HG03354 (cell line): ENCODE results near the gene SYNE1.
A peak's percentile ranks its signal among the peaks of the same experiment; 100 is the strongest.
"Not testable (repeated sequence)": the region's sequence is repeated elsewhere in the genome, so short reads cannot be mapped to it uniquely, and the experiment has no call there.

Experiments
- ATAC-seq: cut with Tn5 transposase; IDR thresholded peaks from one replicate; pipeline ENCODE4 v1.9.1; 2021; ENCODE audit warnings: mild to moderate bottlenecking; ENCODE audit not compliant: unreplicated experiment, poor library complexity, severe bottlenecking

Gene SYNE1

DNA sequence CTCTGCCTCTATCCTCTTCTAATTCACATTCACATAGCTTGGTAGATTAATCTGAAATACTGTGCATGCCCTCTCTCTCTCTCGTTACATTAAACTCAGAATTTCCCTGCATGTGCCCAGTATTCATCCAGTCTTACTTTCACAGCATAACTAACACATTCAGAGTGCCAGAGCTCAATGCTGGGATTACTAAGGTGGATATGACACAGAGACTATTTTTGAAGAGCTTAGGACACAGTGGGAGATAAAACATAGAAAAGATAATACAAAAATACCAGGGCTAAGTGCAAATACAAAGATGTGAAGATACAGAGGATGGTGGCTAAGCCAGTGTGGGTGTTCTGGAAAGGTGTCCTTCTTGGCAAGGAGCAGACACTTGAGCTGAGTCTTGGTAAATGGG is 6.3 kb downstream of the SYNE1 start:
- ATAC-seq: no peak

DNA sequence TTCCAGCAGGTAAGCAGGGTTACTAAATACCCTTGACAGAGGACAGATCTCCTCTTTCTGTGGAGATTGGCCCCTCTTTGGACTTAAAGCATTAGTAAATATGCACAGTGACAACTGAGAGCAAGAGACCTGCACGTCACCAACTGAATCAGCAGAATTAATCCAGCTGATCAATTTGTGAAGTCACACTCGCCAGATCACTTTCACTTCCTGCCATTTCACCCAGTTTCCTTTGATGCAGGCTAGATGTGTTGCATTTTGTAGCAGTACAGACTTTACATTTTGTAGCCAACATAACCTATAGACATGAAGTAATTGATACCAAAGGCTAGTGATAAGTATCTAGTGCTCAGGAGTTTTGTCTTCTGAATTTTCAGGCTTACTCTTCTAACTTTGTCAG is 11.9 kb downstream of the SYNE1 start:
- ATAC-seq: no peak

DNA sequence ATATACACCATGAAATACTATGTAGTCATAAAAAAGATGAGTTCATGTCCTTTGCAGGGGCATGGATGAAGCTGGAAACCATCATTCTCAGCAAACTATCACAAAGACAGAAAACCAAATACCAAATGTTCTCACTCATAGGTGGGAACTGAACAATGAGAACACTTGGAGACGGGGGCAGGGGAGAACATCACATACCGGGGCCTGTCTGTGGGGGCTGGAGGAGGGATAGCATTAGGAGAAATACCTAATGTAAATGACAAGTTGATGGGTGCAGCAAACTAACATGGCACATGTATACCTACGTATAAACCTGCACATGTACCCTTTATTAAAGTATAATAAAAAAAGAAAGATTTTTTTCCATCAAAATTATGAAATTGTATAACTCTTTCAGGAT is 22.4 kb downstream of the SYNE1 start:
- ATAC-seq: not testable (repeated sequence)

DNA sequence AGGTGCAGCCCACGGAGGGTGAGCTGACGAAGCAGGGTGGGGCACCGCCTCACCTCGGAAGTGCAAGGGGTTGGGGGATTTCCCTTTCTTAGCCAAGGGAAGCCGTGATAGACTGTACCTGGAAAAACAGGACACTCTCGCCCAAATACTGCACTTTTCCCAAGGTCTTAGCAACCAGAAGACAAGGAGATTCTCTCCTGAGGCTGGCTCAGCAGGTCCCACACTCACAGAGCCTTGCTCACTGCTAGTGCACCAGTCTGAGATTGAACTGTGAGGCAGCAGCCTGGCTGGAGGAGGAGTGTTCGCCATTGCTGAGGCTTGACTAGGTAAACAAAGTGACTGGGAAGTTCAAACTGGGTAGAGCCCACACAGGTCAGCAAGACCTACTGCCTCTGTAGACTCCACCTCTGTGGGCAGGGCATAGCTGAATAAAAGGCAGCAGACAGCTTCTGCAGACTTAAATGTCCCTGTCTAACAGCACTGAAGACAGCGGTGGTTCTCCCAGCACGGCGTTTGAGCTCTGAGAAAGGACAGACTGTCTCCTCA is 28.0 kb downstream of the SYNE1 start:
- no peak for ATAC-seq

DNA sequence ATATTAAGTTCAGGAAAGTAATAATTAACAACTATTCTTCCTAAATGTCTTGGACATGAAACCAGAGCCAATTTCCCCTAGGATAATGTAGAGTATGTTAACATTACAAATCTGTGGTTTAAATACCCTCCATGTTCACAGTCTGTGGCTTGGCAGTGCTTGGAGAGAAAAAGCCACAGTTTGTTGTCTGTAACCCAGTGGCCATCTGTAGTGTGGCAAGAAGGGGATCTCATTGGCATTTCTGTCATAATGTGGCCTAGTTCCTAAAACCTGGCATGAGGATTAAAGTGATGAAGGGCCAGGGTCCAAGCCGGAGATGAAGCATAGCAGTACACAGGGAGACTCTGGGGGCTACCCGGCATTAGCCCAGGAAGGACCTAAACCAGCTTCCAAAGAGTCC is 31.2 kb downstream of the SYNE1 start:
- no peak for ATAC-seq

DNA sequence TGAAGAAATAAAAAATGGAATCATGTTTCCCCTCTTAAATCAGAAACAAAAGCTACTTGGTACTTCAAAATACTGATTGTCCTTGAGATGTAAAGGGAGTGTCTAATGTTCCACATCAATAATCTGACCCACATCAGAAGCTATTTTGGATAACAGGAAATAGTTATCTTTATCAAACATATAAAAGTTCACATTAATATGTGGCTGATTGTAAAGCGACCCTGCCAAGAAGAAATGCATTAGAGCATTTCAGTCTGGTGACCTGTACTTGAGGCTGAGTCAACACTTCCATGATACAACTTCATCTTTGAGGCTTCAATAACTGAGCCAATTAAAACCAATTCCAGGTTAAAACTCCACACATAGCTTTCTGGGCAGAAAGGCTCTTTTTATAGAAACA is 31.8 kb downstream of the SYNE1 start:
- ATAC-seq: no peak

DNA sequence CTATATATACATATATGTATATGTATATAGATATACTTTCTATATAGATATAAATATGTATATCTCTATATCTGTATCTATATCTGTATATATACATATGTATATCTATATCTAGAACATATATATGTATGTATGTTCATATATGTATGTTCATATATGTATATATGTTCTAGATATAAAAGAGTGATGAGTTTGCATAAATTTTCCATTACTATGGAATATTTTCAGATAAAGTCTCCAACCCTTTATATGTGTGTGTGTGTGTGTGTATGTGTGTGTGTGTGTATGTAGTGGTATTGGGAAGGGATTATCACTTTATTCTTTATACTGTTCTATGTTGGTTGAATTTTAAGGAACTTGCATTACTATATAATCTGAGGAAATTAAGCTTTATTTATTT is 33.3 kb downstream of the SYNE1 start:
- ATAC-seq: no peak

DNA sequence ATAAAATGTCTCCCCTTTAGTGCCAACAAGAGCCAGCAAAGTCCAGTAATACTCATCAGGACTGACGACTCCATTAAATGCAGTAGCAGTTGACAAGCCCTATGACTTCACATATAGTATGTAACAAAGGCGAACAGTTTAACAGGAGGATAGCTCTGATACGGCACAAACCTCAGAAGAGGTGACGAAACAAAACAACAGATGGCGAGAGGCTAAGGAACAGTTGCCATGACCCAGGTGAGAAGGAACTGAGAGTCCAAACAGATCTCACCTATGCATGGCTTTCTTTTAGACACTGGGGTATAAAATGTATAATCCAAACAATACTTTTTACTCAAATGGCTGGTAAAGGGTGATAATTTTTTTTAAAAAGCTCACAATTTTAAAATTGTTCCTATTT is 37.1 kb downstream of the SYNE1 start:
- ATAC-seq: no peak

DNA sequence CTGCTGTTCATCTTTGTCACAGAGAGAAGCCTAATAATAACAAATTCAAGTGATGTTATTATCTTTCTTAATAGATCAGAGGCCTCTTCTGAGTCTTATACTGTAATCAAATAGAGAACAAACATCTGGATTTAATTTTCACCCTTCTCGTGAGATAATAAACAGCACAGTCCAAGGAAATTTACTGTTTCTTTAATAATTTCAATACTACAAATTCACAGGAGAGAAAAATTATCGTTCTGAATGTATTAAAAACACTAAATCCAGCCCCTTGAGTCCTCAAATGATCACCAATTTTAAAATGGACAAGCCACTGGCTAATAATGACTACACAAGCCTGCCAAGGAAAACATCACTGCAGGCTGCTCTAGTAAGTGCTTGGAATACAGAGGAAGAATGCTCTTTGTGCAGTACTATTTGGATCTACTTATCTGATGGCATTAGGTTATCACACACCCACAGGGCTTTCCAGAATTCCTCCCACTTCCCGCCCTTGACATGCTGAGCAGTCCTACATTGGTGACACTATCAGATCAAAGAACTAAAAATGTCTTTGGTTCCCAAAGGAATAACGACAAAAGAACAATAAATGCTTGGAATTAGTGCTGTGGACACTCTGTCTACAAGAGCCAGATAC is 38.1 kb downstream of the SYNE1 start:
- no peak for ATAC-seq

DNA sequence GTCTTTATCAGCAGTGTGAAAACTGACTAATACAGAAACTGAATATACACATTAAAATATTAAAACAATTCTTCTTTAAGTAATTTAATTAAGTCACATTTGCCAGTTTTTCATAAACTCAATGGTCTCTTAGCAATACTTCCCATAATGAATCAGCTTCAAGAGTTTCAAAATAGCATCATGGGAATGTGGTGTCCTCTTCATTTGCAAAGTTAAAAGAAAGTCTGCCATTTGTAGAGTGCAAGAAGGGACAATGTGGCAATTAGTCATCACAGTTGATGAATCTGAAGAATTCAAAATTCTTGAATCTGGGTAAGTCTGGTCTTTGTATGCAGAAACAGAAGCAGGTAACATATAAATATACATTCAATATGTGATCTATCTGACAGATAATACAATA is 38.7 kb downstream of the SYNE1 start:
- ATAC-seq: no peak

DNA sequence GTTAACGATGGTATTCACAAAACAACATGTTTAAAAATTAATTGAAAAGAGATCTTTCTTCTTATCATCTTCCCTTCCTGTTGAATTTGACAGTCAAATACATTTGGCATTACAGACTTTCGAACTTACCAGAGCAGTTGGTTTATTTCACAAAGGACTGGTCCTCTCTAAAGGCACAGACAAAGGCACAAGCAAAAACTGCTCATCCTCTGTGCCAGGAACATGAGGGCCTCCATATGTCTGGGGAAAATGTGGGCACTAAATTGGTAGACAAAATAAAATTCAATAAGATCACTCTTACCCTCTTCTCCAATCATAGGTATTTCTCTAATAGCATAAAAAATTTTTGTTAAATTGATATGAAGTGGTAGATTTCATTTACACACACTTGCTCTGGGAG is 40.4 kb downstream of the SYNE1 start:
- ATAC-seq: no peak

DNA sequence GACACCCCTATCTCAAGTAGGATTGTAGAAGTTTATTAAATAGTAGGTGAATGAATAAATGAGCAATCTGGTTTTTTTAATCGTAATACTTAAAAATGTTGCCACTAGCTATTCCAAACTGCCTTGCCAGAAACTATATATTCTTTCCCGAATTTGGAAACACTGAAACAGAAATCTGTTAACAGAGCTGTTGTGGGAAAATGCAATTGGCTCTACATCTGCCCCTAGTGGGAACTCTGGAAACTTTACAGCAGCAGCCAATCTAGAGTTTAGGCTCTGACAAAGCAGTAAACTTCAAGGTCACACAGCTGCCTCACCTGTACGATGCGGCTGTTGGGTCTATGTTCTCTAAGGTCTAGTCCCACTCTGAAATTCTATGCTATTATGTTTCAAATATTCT is 41.7 kb downstream of the SYNE1 start:
- peak; percentile 65 for ATAC-seq

DNA sequence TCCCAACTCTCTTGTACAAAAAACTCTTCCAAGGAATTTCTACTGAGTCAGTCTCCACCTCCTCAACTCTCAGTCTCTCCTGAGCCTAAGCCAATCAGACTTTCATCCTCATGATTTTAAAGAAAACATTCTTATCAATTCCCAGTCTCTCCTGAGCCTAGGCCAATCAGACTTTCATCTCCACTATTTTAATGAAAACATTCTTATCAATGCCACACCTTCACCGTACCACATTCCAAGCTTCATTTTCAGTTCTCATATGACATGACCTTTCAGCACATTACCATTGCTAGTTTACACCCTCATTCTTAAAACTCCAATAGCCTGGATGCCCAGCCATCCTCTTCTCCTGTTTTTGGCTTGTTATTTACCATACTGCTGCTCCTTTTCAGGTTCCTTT is 42.5 kb downstream of the SYNE1 start:
- ATAC-seq: no peak

DNA sequence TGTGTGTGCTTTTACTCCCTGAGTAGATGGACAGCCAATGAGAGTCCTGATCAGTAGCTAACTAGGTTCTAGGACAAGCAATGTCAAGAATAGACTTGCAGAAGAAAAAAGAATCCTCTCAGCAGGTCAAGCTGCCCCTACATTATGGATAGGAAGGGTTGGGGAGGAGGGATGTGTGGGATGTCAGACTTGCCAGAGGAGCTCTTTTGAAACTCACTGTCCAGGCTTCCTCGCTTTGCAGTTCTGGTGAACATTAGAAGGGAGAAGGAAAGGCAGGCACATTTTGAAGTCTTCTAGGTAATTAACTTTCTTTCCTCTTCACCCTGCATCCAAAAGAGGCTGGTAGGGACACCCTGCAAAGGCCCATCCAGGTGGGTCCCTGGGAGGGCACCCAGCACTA is 48.7 kb downstream of the SYNE1 start:
- ATAC-seq: no peak

DNA sequence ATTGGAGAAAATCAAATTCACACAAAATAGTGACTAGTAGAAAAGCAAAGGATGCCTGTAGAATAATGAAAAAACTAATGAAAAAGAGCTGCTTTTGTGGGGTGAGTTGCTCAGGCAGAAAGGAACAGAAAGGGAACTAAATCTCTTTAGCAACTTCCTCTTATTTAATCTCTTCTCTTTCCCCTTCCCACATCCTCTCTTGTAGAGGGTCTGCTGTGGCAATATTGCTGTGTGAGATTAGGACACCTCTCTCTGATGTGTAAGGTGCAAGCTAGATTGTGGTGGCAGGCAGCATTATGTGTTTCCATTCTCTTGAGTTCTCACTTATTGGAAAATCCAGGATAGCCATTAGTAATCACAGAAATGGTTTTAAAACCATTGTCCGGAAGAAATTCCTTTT is 49.7 kb downstream of the SYNE1 start:
- no peak for ATAC-seq

DNA sequence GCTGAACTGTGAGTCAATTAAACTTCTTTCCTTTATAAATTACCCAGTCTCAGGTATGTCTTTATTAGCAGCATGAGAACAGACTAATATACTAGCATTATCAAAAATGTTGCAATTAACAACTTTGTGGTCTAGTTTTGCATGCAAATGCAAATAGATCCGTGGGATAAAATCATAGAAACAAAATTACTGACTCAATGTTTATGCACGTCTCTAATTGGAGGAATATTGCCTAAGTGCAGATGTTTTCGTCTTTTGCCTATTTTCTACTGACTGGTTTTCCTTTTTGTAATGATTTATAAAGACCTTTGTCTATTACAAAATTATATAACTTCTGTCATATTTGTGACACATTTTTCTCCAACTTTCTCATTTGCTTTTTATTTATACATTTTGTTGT is 51.9 kb downstream of the SYNE1 start:
- no peak for ATAC-seq

DNA sequence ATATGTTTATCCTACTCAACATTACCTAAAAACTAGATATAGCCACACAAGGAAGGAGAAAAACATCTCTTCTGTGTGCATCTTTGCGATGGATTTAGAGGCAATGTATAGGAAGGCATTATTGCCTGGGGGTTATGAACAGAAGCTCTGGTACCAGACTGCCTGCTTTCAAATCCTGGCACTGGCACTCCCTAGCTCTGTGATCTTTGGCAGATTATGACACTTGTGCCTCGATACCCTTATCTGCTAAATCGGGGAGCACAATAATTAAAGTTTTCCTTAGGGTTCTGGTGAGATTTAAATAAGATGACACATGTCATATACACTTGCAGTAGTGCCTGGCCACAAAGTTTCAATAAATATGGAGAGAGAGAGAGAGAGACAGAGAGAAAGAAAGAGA is 53.3 kb downstream of the SYNE1 start:
- no peak for ATAC-seq

DNA sequence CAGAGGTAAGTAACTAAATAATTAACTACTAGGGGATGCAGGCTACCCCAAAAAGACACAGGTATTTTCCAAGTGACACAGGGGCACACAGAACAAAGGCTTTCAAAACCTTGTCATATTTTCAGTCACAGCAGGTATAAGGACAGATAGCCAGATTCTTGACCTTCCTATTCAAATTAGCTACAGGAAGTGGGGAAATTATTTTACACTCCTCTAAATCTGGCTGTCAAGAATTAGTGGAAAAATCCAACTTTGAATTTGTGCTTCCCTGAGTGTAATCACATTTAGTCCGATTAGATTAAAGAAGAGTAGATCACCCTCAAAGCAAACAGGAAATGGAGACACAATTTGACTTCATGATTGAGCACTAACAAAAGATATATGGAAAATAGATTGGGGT is 60.6 kb downstream of the SYNE1 start:
- ATAC-seq: no peak

DNA sequence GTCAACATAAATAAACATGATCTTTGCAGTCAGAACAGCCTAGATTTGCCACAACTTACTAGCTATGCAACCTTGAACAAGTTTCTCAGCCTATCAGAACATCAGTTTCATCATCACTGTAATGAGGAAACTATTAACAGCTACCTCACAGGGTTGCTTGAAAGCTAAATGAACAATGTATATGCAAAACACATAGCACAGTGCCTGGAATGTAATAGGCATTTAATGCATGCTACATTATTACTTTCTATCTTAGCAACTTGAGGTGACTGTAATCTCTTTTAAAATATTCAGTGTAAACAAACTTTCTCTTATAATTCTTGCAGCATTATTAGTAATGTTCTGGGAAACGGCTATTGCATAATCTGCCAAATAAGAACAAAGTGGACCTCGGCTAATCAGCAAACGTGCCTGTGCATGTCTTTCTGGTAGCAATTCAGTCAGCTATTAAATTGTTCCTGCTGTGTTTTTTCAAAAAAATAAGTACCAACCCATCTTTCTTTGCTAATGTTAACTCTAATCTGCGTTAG is 61.5 kb downstream of the SYNE1 start:
- no peak for ATAC-seq

DNA sequence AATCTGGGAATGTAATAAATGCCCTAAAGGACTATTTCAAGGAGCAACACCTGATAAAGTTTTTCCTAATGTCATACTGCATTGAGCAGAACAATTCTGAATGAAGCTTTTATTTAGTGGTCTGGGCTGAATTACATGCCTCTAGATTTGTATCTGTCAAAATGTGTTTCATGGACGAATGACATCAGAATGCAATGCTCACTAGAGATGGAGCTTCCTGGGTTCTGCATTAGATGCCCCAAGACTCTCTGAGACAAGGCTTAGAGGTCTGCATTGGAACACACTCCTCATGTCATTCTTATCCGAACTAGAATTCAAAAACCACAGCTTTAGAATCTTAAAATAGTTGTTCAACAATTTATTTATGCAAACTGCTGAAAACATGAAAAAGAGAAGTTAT is 62.0 kb downstream of the SYNE1 start:
- ATAC-seq: no peak

DNA sequence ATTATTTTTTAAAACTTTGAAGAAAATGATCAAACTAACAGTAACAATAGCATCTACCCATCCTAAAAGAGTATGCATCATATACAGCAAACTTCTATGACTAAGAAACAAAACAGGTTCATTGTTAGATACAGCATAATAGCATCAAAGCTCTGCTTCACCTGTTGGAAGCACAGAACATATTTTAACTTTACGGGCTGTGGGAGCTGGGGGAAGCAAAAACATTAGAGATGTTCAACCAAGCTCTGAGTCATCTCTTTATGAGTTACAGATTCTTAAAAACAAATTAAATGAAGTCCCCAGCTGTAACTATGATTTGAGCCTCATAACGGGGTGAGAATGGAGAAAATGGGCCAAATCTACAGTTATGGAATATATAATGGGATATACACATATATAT is 63.4 kb downstream of the SYNE1 start:
- no peak for ATAC-seq
